H1 (cell line): ENCODE measurements around the gene TEAD3. TPM values are rescaled to one million over a fixed set of nuclear protein-coding genes. Genes with fewer than 3 reads are reported as not detected.

Experiments
- CTCF ChIA-PET: fragments of 300-600 bp; sonication (Branson Sonifier 250); formaldehyde crosslinking; loops from one replicate; lab custom pipeline; 2021; ENCODE audit not compliant: partially characterized antibody; lab: Charles Lee
- POLR2A ChIA-PET: fragments of 300-600 bp; sonication (Branson Sonifier 250); formaldehyde crosslinking; loops from one replicate; lab custom pipeline; 2021; ENCODE audit warnings: inconsistent platforms; ENCODE audit not compliant: partially characterized antibody; lab: Charles Lee
- DNase-seq, 2 experiments: peaks; one replicate each; pipeline versions ENCODE4 v3.0.0 to v3.0.0-alpha.2; 2010 to 2022; ENCODE audit warnings: low spot score in 2 of 2, low read depth in 1 of 2, mixed read lengths in 1 of 2
- FAIRE-seq: peaks from 2 replicates; lab custom pipeline; 2011; peaks lifted over from hg19 to GRCh38; lab: Jason Lieb, UNC
- H2AFZ ChIP-seq: 2 replicates; pipeline ENCODE4 v1.8.1; 2012; ENCODE audit warnings: low read length, inconsistent platforms
- H2AK5ac ChIP-seq: 2 replicates; pipeline ENCODE4 v1.6.1; 2013; ENCODE audit warnings: low read depth, low read length
- H2BK120ac ChIP-seq: replicated peaks from 2 replicates; pipeline ENCODE3; 2013; ENCODE audit warnings: low read depth, low read length, inconsistent platforms
- H2BK12ac ChIP-seq: 2 replicates; pipeline ENCODE4 v1.6.1; 2013; ENCODE audit warnings: low read depth, low read length
- H2BK15ac ChIP-seq: 2 replicates; pipeline ENCODE4 v1.6.1; 2013; ENCODE audit warnings: low read length
- H2BK20ac ChIP-seq: 2 replicates; pipeline ENCODE4 v1.6.1; 2013; ENCODE audit warnings: low read length
- H2BK5ac ChIP-seq: 2 replicates; pipeline ENCODE4 v1.6.1; 2013; ENCODE audit warnings: low read depth, low read length
- H3K14ac ChIP-seq: 2 replicates; pipeline ENCODE4 v1.6.1; 2013; ENCODE audit warnings: inconsistent platforms; ENCODE audit not compliant: insufficient read length
- H3K18ac ChIP-seq: 2 replicates; pipeline ENCODE4 v1.6.1; 2013; ENCODE audit warnings: low read length; ENCODE audit errors: extremely low read depth
- H3K23ac ChIP-seq: 2 replicates; pipeline ENCODE4 v1.6.1; 2013; ENCODE audit warnings: inconsistent platforms; ENCODE audit not compliant: insufficient read length
- H3K23me2 ChIP-seq: 2 replicates; pipeline ENCODE4 v1.6.1; 2013; ENCODE audit warnings: low read depth, low read length
- H3K27ac ChIP-seq: 2 replicates; pipeline ENCODE4 v1.6.1; 2011; ENCODE audit warnings: low read depth, low read length, inconsistent platforms
- H3K27me3 ChIP-seq, 4 experiments: replicated peaks in 1 of 4; 1 replicate in 1 of 4; 2 replicates in 3 of 4; pipeline versions ENCODE4 v1.6.1 to v1.8.1; 2011 to 2013; ENCODE audit warnings: low read length in 3 of 4, mild to moderate bottlenecking in 3 of 4, inconsistent platforms in 2 of 4, mixed read lengths in 2 of 4, moderate library complexity in 1 of 4; ENCODE audit not compliant: control insufficient read depth in 3 of 4, insufficient read depth in 3 of 4; ENCODE audit errors: extremely low read depth in 1 of 4
- H3K36me3 ChIP-seq, 4 experiments: 2 replicates each; pipeline versions ENCODE4 v1.6.1 to v1.8.1; 2011 to 2013; ENCODE audit warnings: mild to moderate bottlenecking in 4 of 4, low read length in 3 of 4, moderate library complexity in 2 of 4, control low read depth in 1 of 4, inconsistent platforms in 1 of 4; ENCODE audit not compliant: insufficient read depth in 4 of 4, control insufficient read depth in 2 of 4
- H3K4ac ChIP-seq: replicated peaks from 2 replicates; pipeline ENCODE3; 2013; ENCODE audit warnings: low read length, low read depth, mixed read lengths, inconsistent platforms; ENCODE audit not compliant: insufficient read length
- H3K4me1 ChIP-seq, 4 experiments: replicated peaks in 1 of 4; 1 replicate in 1 of 4; 2 replicates in 3 of 4; pipeline versions ENCODE4 v1.6.1 to v1.8.1; 2011 to 2013; ENCODE audit warnings: low read length in 3 of 4, inconsistent platforms in 2 of 4, mixed read lengths in 1 of 4; ENCODE audit not compliant: insufficient read depth in 4 of 4, control insufficient read depth in 3 of 4
- H3K4me2 ChIP-seq, 2 experiments: 2 replicates each; pipeline versions ENCODE4 v1.6.1 to v1.8.1; 2011 to 2013; ENCODE audit warnings: low read depth in 2 of 2, low read length in 2 of 2, control low read depth in 1 of 2, inconsistent platforms in 1 of 2, mild to moderate bottlenecking in 1 of 2; ENCODE audit not compliant: insufficient read depth in 1 of 2
- H3K4me3 ChIP-seq, 4 experiments: fragments of 200-600, 300-600 bp in 1 of 4; sonication (generic), shearing (Covaris generic), sonication (Bioruptor Twin) in 1 of 4; 2 replicates each; pipeline versions ENCODE4 v1.5.1 to v1.8.1; 2011 to 2016; ENCODE audit warnings: low read length in 4 of 4, low read depth in 3 of 4, control low read depth in 2 of 4, inconsistent platforms in 2 of 4, mild to moderate bottlenecking in 2 of 4, mixed read lengths in 1 of 4, moderate library complexity in 1 of 4; ENCODE audit not compliant: insufficient read depth in 2 of 4; ENCODE audit errors: extremely low read depth in 1 of 4
- H3K56ac ChIP-seq: replicated peaks from 2 replicates; pipeline ENCODE3; 2013; ENCODE audit warnings: low read depth, mild to moderate bottlenecking, mixed read lengths, low read length, inconsistent platforms; ENCODE audit not compliant: insufficient read length
- H3K79me1 ChIP-seq: 2 replicates; pipeline ENCODE4 v1.6.1; 2013; ENCODE audit warnings: low read depth, low read length, control low read depth
- H3K79me2 ChIP-seq, 2 experiments: 2 replicates each; pipeline versions ENCODE4 v1.6.1 to v1.8.1; 2012 to 2013; ENCODE audit warnings: low read length in 2 of 2, mild to moderate bottlenecking in 2 of 2, inconsistent platforms in 1 of 2; ENCODE audit not compliant: insufficient read depth in 2 of 2, control insufficient read depth in 1 of 2
- H3K9ac ChIP-seq, 4 experiments: replicated peaks in 1 of 4; 1 replicate in 1 of 4; 2 replicates in 3 of 4; pipeline versions ENCODE4 v1.6.1 to v1.8.1; 2011 to 2013; ENCODE audit warnings: low read depth in 3 of 4, low read length in 3 of 4, control low read depth in 2 of 4, mild to moderate bottlenecking in 2 of 4, moderate library complexity in 2 of 4, inconsistent platforms in 1 of 4; ENCODE audit errors: extremely low read depth in 1 of 4
- H3K9me3 ChIP-seq, 2 experiments: 2 replicates each; pipeline versions ENCODE4 v1.6.1 to v1.8.1; 2012 to 2013; ENCODE audit warnings: mild to moderate bottlenecking in 2 of 2, moderate library complexity in 2 of 2, control low read depth in 1 of 2, inconsistent platforms in 1 of 2, low read depth in 1 of 2, low read length in 1 of 2, mixed read lengths in 1 of 2; ENCODE audit not compliant: insufficient read depth in 2 of 2
- H4K20me1 ChIP-seq, 2 experiments: replicated peaks in 1 of 2; 2 replicates each; pipeline versions ENCODE3 to v1.8.1; 2011 to 2013; ENCODE audit warnings: inconsistent platforms in 2 of 2, low read length in 2 of 2, mild to moderate bottlenecking in 1 of 2; ENCODE audit not compliant: insufficient read depth in 2 of 2, control insufficient read depth in 1 of 2
- H4K5ac ChIP-seq: 2 replicates; pipeline ENCODE4 v1.6.1; 2013; ENCODE audit warnings: low read length, low read depth, mixed read lengths, inconsistent platforms; ENCODE audit not compliant: insufficient read length
- H4K8ac ChIP-seq: 2 replicates; pipeline ENCODE4 v1.8.0; 2013; ENCODE audit warnings: mild to moderate bottlenecking, moderate library complexity, low read length, inconsistent platforms; ENCODE audit not compliant: insufficient read depth; ENCODE audit errors: extremely low read depth
- H4K91ac ChIP-seq: replicated peaks from 2 replicates; pipeline ENCODE3; 2013; ENCODE audit warnings: low read length, mixed read lengths, inconsistent platforms; ENCODE audit not compliant: insufficient read length
- CEBPB ChIP-seq: IDR thresholded peaks from 2 replicates; pipeline ENCODE4 v1.6.1; 2012; ENCODE audit warnings: low read depth, low read length
- RAD21 ChIP-seq, 2 experiments: IDR thresholded peaks in 1 of 2; conservative IDR thresholded peaks in 1 of 2; 2 replicates each; pipeline ENCODE4 v1.6.1; 2011; ENCODE audit warnings: low read depth in 2 of 2, low read length in 2 of 2, improper control_type of control experiment in 1 of 2, inconsistent platforms in 1 of 2, mild to moderate bottlenecking in 1 of 2, moderate library complexity in 1 of 2
- WGBS, 2 experiments: shearing (Covaris generic) in 1 of 2; methylation state at CpG; one replicate each; pipeline versions ENCODE4 v1.1.6 to v1.1.7; 2013 to 2015; ENCODE audit warnings: low lambda C conversion rate in 2 of 2, mixed read lengths in 2 of 2, inconsistent platforms in 1 of 2, low coverage in 1 of 2, missing lambda C conversion rate in 1 of 2; ENCODE audit not compliant: insufficient replicate concordance in 2 of 2, insufficient coverage in 1 of 2, insufficient read length in 1 of 2; ENCODE audit errors: extremely low coverage in 1 of 2, missing lambda C conversion rate in 1 of 2; 5-methylcytosine and 5-hydroxymethylcytosine counted together
- polyA plus RNA-seq, 7 experiments: library from polyadenylated mRNA; depleted of rRNA in 3 of 7; stranded (reverse) in 5 of 7; unstranded in 2 of 7; fragments of >200 nt in 5 of 7; fragments of 200-250 nt in 2 of 7; gene quantifications; 1 replicate in 5 of 7; 2 replicates in 1 of 7; 4 replicates in 1 of 7; pipeline versions ENCODE4 v1.2.1 to v1.2.3, GENCODE V29; 2011 to 2013; ENCODE audit warnings: missing spikeins in 2 of 7, mixed read lengths in 2 of 7
- total RNA-seq: library from RNA; stranded (reverse); fragmentation: NEBNext Ultra II Directional; extraction: Animal tissue kit (Norgen Biotek cat#: 25700); gene quantifications from 2 replicates; pipeline ENCODE4 v1.2.1, GENCODE V29; 2021

TEAD3 gene
- total and polyA plus RNA-seq, 2 of the 8 experiments (the other 6 are each of a cell fraction or from before 2014, with no cell fraction given), result 20.1 to 28.7 TPM

GRCh38 chr6:35544769-35545361, 48.0 kb upstream of the TEAD3 start:
- 81% methylated on average over 10 of the region's 13 CpGs; no CpG with 5 or more reads in 1 of the 2 experiments for WGBS, 2 experiments
- Histone ChIP-seq H4K8ac (no peak overlapping the region), H3K4me1 (peaks cover 0 to 12% (median 5%) of the 10 kb centered on the region in 4 experiments; a peak in 6 of 7 replicates), H4K5ac (no peak overlapping the region), H3K27me3 (no peaks in the 10 kb centered on the region), H2BK120ac (no peak overlapping the region), H3K23me2 (no peaks in the 10 kb centered on the region; the same call in 1 of the 2 replicates), H2AFZ (peak overlapping the region; percentile 37; the same call in 1 of the 2 replicates), H4K91ac (no peak overlapping the region), H3K79me2 (no peaks in the 10 kb centered on the region), H2AK5ac (no peak overlapping the region), H2BK20ac (peak overlapping the region; percentile 80), H4K20me1 (no peaks in the 10 kb centered on the region), H2BK5ac (no peak overlapping the region), H3K9me3 (no peaks in the 10 kb centered on the region), H2BK15ac (peak overlapping the region; percentile 53; the same call in 1 of the 2 replicates), H3K79me1 (no peaks in the 10 kb centered on the region), H2BK12ac (peak overlapping the region; percentile 44; the same call in 1 of the 2 replicates), H3K14ac (no peak overlapping the region), H3K23ac (no peak overlapping the region), H3K36me3 (no peaks in the 10 kb centered on the region), H3K18ac (peak overlapping the region; percentile 26), H3K4me3 (peak overlapping the region in 1 of 4 experiments; percentile 14; a peak in 1 of 8 replicates), H3K9ac (no peak overlapping the region; a peak in 1 of 7 replicates), H3K56ac (no peak overlapping the region), H3K4ac (no peak overlapping the region), H3K4me2 (no peak overlapping the region; a peak in 1 of 4 replicates), H3K27ac (no peak overlapping the region)
- CTCF ChIA-PET, result interaction anchor here (0.5 to 32.2 kb wide), 7 partner anchors 1 to 191 kb away, joined by 3 to 521 read pairs (median 3); no protein-coding TSS in a partner anchor
- TF ChIP-seq CEBPB, result no peak
- TF ChIP-seq RAD21 (IDR thresholded peaks at IDR 0.05 in 1 of 2, conservative IDR thresholded peaks at IDR 0.05 in 1 of 2; ENCODE audit: low read depth in 2 of 2, low read length in 2 of 2), result peak in 1 of 2 experiments; percentile 0; a peak in 1 of 4 replicates
- no peak for DNase-seq
- POLR2A ChIA-PET, result interaction anchor here (1.0 to 1.4 kb wide), 4 partner anchors 11 to 73 kb away, joined by 3 read pairs; no protein-coding TSS in a partner anchor
- FAIRE-seq, result no peak
